C4-2B (cell line): Measurements from ENCODE around the gene DENND5B.

Experiments
- CTCF ChIP-seq: fragments of 450-650 bp; conservative IDR thresholded peaks from 2 replicates; pipeline ENCODE4 v1.5.1; 2017; ENCODE audit warnings: mild to moderate bottlenecking
- ZFX ChIP-seq: fragments of 450-650 bp; IDR thresholded peaks from 2 replicates; pipeline ENCODE4 v1.6.1; 2017

- no peak for TF ChIP-seq CTCF
- no peak for TF ChIP-seq ZFX
Observed at GRCh38 chr12:31589598-31589903, 1.4 kb downstream of the DENND5B start.
